ENCODE data around the gene SIX2.

The SIX2 gene

DNA sequence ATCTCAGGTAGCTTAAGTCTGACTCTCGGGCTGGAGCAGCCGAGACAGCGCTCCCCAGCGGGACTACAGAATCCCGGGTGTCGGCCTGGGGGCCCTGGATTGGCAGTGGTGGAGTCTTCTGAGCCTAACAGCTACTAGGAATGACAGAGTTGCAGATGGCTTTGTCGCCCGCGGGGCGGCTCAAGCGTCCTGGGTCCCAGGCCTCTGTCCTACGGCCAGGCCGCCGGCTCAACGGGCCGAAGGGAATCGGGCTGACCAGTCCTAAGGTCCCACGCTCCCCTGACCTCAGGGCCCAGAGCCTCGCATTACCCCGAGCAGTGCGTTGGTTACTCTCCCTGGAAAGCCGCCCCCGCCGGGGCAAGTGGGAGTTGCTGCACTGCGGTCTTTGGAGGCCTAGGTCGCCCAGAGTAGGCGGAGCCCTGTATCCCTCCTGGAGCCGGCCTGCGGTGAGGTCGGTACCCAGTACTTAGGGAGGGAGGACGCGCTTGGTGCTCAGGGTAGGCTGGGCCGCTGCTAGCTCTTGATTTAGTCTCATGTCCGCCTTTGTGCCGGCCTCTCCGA lies 8.8 kb downstream of the SIX2 start:
- no peaks in the 10 kb centered on the region for H3K9me2 ChIP-seq (replicated peaks; ENCODE audit: low read depth, low read length)

DNA sequence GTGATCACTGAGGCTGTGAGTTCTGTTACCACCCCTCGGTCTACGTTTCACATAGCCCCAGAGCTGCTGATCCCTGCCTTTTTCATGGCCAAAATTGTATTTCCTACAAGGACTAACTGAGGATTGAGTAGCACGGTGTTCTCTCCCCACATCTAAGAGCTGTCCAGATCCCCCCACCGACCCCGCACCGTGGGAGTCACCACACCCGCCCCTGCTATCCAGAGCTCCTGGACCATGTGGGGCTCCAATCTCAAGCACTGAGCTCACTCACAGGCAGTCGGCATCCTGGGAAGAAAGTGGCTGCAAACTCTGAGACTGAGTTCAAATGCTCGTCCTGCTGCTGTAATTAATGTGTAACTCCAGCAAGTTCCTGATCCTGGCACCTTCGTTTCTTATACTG lies 9.7 kb downstream of the SIX2 start:
- no peaks in the 10 kb centered on the region for H3K36me3 ChIP-seq (ENCODE audit: insufficient read depth, low read length)
- H2AFZ ChIP-seq (ENCODE audit: low read length) = no peak overlapping the region
- H3K9ac ChIP-seq (ENCODE audit: low read depth, low read length, poor library complexity, severe bottlenecking) = no peak overlapping the region
- no peak overlapping the region for H3K4me3 ChIP-seq (ENCODE audit: low read length, poor library complexity, severe bottlenecking)
- H3K27me3 ChIP-seq (ENCODE audit: insufficient read depth, low read length, poor library complexity, severe bottlenecking) = no peaks in the 10 kb centered on the region
- H3K9me2 ChIP-seq (replicated peaks; ENCODE audit: low read depth, low read length) = no peaks in the 10 kb centered on the region
- no peaks in the 10 kb centered on the region for H3F3A ChIP-seq (ENCODE audit: low read depth)
- H4K20me1 ChIP-seq (ENCODE audit: insufficient read depth, low read length, poor library complexity, severe bottlenecking) = no peaks in the 10 kb centered on the region
- H3K79me2 ChIP-seq (ENCODE audit: insufficient read depth, low read length) = no peaks in the 10 kb centered on the region
- H3K9me3 ChIP-seq (ENCODE audit: insufficient read depth, low read depth, low read length) = no peaks in the 10 kb centered on the region
- no peak overlapping the region for H3K4me2 ChIP-seq (ENCODE audit: low read depth, low read length, poor library complexity, severe bottlenecking)
- no peaks in the 10 kb centered on the region for H3K4me1 ChIP-seq (ENCODE audit: insufficient read depth, low read length, poor library complexity, severe bottlenecking)
- TF ChIP-seq, protein P1, sequence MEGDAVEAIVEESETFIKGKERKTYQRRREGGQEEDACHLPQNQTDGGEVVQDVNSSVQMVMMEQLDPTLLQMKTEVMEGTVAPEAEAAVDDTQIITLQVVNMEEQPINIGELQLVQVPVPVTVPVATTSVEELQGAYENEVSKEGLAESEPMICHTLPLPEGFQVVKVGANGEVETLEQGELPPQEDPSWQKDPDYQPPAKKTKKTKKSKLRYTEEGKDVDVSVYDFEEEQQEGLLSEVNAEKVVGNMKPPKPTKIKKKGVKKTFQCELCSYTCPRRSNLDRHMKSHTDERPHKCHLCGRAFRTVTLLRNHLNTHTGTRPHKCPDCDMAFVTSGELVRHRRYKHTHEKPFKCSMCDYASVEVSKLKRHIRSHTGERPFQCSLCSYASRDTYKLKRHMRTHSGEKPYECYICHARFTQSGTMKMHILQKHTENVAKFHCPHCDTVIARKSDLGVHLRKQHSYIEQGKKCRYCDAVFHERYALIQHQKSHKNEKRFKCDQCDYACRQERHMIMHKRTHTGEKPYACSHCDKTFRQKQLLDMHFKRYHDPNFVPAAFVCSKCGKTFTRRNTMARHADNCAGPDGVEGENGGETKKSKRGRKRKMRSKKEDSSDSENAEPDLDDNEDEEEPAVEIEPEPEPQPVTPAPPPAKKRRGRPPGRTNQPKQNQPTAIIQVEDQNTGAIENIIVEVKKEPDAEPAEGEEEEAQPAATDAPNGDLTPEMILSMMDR (conservative IDR thresholded peaks at IDR 0.05; ENCODE audit: low read length) = no peak
- no peak for TF ChIP-seq EZH2phosphoT487 (IDR thresholded peaks at IDR 0.05; ENCODE audit: borderline replicate concordance)

More for the DNA sequence above, 8.8 kb downstream of the SIX2 start:
- no peaks in the 10 kb centered on the region for H3K4me1 ChIP-seq (ENCODE audit: insufficient read depth, low read length, poor library complexity, severe bottlenecking)
- no peaks in the 10 kb centered on the region for H3K36me3 ChIP-seq (ENCODE audit: insufficient read depth, low read length)
- no peak overlapping the region for H3K4me3 ChIP-seq (ENCODE audit: low read length, poor library complexity, severe bottlenecking)
- H3K4me2 ChIP-seq (ENCODE audit: low read depth, low read length, poor library complexity, severe bottlenecking) = no peak overlapping the region
- no peaks in the 10 kb centered on the region for H3K79me2 ChIP-seq (ENCODE audit: insufficient read depth, low read length)
- H3F3A ChIP-seq (ENCODE audit: low read depth) = no peaks in the 10 kb centered on the region
- no peaks in the 10 kb centered on the region for H3K27me3 ChIP-seq (ENCODE audit: insufficient read depth, low read length, poor library complexity, severe bottlenecking)
- no peaks in the 10 kb centered on the region for H4K20me1 ChIP-seq (ENCODE audit: insufficient read depth, low read length, poor library complexity, severe bottlenecking)
- H3K9ac ChIP-seq (ENCODE audit: low read depth, low read length, poor library complexity, severe bottlenecking) = no peak overlapping the region
- no peaks in the 10 kb centered on the region for H3K9me3 ChIP-seq (ENCODE audit: insufficient read depth, low read depth, low read length)
- no peak for TF ChIP-seq EZH2phosphoT487 (IDR thresholded peaks at IDR 0.05; ENCODE audit: borderline replicate concordance)
- TF ChIP-seq, protein P1 (conservative IDR thresholded peaks at IDR 0.05; ENCODE audit: low read length) = no peak
- no peak overlapping the region for H2AFZ ChIP-seq (ENCODE audit: low read length)

DNA sequence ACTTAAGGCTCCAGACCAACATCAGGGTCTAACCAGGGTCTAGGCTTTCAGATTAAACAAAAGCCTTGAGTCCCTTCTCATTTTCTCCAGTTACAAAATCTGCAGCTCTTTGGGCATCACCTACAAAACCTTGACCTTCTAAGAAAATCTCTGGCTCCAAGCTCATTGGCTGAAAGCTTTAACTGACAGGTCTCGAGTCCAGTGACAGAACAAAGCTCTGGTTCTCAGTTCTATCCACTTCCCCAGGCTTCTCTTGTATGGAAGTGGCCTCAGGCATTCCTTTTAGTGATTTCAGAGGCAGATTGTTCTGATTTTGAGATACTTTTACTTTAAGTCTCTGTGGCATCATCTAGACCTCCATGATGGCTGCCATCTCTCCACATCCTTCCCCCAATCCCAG lies 11.3 kb downstream of the SIX2 start:
- H3K36me3 ChIP-seq (ENCODE audit: insufficient read depth, low read length) = no peaks in the 10 kb centered on the region
- no peak overlapping the region for H3K4me2 ChIP-seq (ENCODE audit: low read depth, low read length, poor library complexity, severe bottlenecking)
- H3K27me3 ChIP-seq (ENCODE audit: insufficient read depth, low read length, poor library complexity, severe bottlenecking) = no peaks in the 10 kb centered on the region
- no peaks in the 10 kb centered on the region for H3K9me3 ChIP-seq (ENCODE audit: insufficient read depth, low read depth, low read length)
- H2AFZ ChIP-seq (ENCODE audit: low read length) = no peak overlapping the region
- no peak overlapping the region for H3K9ac ChIP-seq (ENCODE audit: low read depth, low read length, poor library complexity, severe bottlenecking)
- no peaks in the 10 kb centered on the region for H3K9me2 ChIP-seq (replicated peaks; ENCODE audit: low read depth, low read length)
- no peaks in the 10 kb centered on the region for H4K20me1 ChIP-seq (ENCODE audit: insufficient read depth, low read length, poor library complexity, severe bottlenecking)
- no peaks in the 10 kb centered on the region for H3K4me1 ChIP-seq (ENCODE audit: insufficient read depth, low read length, poor library complexity, severe bottlenecking)
- no peak overlapping the region for H3K4me3 ChIP-seq (ENCODE audit: low read length, poor library complexity, severe bottlenecking)
- no peak for TF ChIP-seq EZH2phosphoT487 (IDR thresholded peaks at IDR 0.05; ENCODE audit: borderline replicate concordance)
- TF ChIP-seq, protein P1 (conservative IDR thresholded peaks at IDR 0.05; ENCODE audit: low read length) = no peak
- no peaks in the 10 kb centered on the region for H3F3A ChIP-seq (ENCODE audit: low read depth)
- H3K79me2 ChIP-seq (ENCODE audit: insufficient read depth, low read length) = no peaks in the 10 kb centered on the region
